Measurements from ENCODE around the gene KANK2. TPM values are rescaled to one million over a fixed set of nuclear protein-coding genes. Genes with fewer than 3 reads are reported as not detected.

KANK2 gene
- total RNA-seq, 1 donor from 2014 or later, result 383 TPM

DNA sequence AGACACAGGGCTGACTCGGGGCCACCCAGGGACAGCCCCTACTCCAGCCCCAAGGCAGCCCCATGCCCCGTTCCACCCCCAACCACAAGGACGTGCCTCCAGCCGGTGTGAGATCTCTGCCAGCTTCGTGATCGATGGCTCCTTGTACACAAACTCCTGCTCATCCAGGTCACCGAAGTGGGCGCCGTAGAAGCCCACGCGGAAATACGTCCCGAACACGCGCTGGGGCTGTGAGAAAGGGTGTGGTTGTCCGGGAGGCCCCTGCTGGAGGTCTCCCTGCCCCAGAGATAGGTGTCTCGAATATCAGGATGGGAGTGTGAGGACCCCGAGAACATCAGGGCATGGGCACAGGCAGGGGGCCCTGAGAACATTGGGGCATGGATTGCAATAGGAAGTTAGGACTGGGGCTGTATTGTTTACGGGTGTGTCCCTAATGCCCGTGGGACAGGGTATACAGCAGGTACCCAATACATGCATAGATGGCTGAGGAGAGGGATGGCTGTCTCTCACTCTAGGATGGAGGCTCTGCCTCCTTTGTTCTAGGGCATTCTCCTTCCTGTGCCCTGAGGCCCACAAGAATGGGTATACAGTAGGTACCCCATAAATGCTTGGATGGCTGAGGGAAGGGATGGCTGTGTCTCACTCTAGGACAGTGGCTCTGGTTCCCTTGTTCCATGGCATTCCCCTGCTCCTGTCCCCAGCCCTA is 5.3 kb upstream of the KANK2 start:
- DNase-seq (no peak), ATAC-seq (ENCODE audit: poor library complexity) (no peak)
- intact Hi-C loops (cut with DNase I), result no loop called here

DNA sequence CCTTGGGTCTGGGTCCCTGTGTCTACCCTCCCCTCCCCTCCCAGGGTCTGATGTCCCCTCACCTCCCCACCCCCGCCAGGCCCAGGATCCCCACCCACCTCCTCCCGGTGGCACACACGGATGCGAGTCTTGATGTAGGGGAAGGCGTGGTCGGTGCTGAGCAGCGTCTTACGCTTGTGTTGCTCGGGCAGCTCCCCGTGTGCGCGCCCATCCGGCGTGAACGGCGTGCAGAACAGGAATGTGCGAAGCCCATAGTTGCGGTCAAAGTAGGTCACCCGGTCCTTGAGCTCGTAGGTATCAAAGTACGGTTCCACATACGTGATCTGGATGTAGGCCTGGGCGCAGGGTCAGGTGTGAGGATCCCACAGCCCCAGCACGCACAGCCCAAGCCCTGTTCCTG is 4.4 kb upstream of the KANK2 start:
- ATAC-seq (ENCODE audit: poor library complexity), result no peak
- intact Hi-C loops (cut with DNase I), result no loop called here
- DNase-seq, result no peak

DNA sequence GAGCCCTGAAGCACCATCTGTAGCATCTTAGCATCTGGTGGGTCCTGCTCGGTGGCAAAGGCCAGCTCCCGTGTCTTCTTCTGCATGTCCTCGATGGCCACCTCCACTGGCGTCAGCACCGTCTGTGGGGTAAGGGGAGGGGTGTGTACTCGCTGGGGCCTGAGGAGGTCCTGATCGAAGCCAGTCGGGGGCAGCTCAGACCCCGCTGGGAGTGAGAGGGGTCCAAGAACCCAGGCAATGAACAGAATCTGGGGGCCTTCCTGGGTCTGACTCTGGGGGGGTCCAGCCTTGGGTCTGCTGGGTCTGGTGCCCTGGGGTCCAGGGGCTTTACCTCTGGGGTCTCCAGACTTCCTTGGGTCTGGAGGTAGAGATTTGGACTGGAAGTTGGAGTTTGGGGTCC is 3.6 kb upstream of the KANK2 start:
- DNase-seq (no peak), ATAC-seq (ENCODE audit: poor library complexity) (no peak)
- intact Hi-C loops (cut with DNase I), result no loop called here

DNA sequence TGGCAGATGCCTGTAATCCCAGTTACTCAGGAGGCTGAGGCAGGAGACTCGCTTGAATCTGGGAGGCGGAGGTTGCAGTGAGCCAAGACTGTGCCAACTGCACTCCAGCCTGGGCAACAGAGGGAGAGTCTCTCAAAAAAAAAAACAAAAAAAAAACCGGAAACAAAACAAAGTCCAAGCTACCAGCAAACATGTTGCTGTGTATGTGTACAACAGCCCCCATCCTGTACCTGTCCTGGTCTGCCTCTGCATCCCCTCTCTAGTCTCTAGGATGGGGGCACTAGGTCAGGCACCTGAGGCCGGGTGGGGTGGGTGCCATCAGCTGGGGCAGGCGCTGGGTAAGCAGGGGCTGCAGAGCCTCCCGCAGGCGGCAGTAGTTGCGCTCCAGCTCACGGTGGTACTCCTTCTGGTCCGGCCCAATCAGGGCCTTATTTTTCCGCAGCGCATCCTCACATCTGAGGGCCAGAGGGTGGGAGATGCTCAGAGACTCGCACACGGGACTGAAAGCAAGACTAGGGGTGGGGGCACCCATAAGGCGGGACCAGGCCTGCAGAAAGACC is 2.8 kb upstream of the KANK2 start:
- intact Hi-C loops (cut with DNase I), result no loop called here
- DNase-seq, result no peak

DNA sequence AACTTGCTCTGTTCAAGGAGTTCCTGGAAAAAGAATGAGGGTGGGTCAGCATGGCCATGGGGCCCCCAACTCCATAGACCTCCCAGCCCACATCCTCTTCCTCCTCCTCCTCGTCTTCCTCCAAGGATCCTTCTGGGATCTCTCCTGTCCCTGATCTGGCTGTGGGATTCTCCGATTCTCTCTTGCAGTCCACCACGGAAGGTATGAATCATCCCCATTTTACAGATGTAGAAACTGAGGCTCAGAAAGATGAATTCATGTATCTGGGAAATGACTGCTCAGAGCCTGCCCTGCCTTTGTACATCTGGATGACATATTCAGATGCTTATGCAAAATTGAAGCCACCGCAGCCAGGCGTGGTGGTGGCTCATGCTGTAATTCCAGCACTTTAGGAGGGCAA is 2.2 kb upstream of the KANK2 start:
- ATAC-seq (ENCODE audit: poor library complexity) (no peak), DNase-seq (no peak)
- intact Hi-C loops (cut with DNase I), result no loop called here

More for the DNA sequence above, 2.8 kb upstream of the KANK2 start:
- no peak for ATAC-seq (ENCODE audit: poor library complexity)

DNA sequence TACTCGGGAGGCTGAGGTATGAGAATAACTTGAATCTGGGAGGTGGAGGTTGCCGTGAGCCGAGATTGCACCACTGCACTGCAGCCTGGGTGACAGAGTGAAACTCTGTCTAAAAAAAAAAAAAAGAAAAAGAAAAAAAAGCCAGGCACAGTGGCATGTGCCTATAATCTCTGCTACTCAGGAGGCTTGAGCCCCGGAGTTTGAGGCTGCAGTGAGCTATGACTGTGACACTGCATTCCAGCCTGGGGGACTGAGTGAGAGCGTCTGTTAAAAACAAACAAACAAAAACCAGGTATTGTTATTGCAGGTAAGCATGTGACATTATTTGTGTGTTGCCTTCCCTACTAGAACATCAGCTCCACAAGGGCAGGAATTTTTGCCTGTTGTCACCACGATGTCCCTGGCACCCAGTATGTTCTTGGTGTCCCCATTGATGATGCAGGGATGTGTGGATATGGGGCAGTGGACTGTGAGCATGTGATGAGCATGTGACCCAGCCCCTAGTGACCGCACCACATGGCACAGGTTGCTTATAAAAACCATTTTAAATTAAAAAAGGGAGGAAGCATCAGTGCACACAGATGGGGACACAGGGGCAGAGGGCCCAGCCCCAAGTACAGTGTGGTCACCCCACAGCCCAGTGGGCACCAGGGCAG is 1.6 kb upstream of the KANK2 start:
- ATAC-seq (ENCODE audit: poor library complexity), result no peak
- intact Hi-C loops (cut with DNase I), result no loop called here
- no peak for DNase-seq

DNA sequence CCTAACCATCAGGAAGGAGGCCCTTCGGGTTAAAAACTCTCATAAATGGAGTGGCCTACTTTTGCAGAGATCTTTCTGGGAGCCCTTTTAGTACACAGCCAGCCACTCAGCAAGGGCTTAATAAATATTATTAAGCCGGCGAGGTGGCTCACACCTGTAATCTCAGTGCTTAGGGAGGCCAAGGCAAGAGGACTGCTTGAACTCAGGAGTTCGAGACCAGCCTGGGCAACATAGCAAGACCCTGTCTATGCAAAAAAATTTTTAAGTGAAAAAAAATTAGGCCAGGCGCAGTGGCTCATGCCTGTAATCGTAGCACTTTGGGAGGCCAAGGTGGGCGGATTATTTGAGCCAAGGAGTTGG is 810 bp upstream of the KANK2 start:
- intact Hi-C loops (cut with DNase I), result no loop called here
- DNase-seq, result no peak

DNA sequence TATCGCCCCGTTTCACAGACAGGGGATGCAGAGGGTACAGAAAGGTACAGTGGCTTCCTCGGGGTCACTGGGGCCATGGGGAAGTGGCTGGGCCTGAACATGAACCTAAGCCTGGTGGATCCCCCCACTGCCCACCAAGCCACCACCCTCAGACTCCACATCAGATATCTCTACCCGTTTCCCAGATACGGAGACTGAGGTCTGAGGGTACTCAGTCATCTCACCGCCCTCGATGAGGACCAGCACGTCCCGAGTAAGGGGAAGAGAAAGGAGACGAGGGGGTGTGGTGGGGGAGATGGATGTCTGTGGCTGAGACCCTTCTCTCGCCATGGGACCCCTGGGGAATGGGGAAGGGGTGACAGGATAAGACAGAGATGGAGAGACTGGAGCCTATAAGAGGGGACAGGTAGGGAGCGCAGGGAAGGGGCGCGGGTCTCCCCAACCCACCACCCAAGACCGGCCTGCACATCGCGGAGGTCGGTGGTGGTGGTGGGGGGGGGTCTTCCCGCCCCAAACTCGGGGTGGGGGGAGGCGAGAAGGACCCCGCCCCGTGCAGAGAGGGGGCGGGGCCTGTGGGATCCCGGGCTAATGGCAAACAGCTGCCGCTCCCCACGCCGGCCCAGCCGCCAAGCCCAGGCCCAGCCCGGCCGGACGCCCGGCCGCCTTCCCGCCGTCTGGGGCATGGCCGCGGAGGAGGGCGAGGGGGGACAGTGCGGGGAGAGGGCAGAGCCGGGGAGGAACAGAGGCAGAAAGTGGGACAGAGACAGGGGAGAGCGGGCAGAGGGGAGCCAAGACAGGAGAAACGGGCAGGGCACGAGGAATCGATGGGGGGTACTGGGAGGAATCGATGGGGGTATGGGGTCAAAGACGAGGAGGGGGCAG is 698 bp downstream of the KANK2 start:
- intact Hi-C loops (cut with DNase I), result no loop called here
- DNase-seq (peak; percentile 73), ATAC-seq (ENCODE audit: poor library complexity) (peak; percentile 45)

More for the DNA sequence above, 810 bp upstream of the KANK2 start:
- no peak for ATAC-seq (ENCODE audit: poor library complexity)

DNA sequence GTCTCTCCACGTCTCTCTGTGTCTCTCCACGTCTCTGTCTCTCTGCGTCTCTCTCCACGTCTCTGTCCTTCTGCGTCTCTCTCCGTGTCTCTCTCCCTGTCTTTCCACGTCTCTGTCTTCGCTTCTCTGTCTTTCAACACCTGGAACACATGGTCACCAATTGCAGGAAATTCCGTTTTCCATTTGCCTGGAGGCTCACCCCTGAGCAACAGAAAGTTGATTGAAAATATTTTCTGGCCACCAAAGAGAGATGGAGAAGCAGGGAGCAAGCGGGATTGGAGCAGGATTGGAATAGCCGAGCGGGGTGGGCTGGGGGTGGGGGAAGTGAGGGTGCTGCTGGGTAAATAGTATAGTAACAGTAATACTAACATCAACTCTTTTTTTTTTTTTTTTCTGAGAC is 1.7 kb downstream of the KANK2 start:
- DNase-seq (no peak), ATAC-seq (ENCODE audit: poor library complexity) (no peak)
- intact Hi-C loops (cut with DNase I), result no loop called here

DNA sequence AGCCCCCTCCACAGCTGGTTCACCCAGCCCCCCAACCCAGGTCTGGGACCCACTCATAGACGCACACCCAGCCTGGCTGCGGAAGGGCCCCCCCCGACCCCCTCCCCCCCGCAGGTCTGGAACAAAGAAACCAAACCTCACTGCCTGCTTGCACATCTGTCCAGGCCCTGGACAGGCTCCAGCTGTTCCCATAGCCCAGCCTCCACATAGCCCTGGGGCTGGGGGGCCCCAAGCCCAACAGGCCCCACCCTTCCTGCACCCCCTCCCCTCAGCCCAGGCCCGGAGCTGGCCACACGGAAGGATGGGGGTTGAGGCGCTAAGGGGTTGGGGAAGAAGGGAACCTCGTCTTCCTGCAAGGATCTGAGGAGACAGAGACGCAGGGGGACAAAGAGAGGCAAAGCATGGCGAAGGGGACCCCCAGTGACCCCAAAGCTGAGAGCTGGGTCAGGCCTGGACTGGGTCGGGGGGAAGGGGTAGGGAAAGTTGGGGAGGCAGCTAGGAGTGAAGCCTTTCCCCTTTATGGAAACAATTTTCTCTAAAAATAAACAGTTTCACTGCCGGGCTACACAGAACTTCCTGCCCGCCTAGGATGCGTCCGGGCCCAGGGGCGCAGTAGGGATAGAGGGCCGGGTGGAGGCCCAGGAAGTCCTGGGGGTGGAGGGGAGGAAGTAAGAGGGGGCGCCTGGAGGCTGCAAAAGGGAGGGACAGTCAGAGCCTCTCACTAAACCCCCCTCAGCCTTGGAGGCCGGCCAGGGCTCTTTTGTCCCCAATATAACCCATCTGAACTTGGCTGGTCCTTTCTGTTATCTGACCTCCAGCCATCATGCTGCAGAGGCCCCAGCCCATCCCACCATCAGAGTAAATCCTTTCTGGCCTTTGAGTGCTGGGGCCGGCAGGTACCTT is 2.4 kb downstream of the KANK2 start:
- DNase-seq, result peak; percentile 61
- intact Hi-C loops (cut with DNase I), result no loop called here
- ATAC-seq (ENCODE audit: poor library complexity), result no peak

DNA sequence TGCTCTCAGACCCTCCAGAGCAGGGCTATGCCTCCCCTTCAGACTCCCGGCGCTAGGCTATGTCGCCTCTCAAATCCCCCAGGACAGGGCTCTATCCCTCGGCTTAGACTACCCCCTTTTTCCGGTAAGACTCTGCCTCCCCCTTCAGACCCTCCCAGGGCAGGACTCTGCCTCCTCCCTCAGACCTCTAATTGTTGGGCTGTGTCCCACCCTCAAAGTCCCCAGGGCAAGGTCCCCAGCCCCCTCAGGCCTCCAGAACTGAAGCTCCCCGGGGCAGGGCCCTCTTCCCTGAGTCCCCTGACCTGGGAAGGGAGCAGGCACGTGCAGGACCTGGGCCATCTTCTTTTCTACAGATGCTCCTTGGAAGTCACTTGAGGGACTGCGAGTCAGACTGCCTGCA is 3.2 kb downstream of the KANK2 start:
- intact Hi-C loops (cut with DNase I), result no loop called here
- DNase-seq (no peak), ATAC-seq (ENCODE audit: poor library complexity) (no peak)

DNA sequence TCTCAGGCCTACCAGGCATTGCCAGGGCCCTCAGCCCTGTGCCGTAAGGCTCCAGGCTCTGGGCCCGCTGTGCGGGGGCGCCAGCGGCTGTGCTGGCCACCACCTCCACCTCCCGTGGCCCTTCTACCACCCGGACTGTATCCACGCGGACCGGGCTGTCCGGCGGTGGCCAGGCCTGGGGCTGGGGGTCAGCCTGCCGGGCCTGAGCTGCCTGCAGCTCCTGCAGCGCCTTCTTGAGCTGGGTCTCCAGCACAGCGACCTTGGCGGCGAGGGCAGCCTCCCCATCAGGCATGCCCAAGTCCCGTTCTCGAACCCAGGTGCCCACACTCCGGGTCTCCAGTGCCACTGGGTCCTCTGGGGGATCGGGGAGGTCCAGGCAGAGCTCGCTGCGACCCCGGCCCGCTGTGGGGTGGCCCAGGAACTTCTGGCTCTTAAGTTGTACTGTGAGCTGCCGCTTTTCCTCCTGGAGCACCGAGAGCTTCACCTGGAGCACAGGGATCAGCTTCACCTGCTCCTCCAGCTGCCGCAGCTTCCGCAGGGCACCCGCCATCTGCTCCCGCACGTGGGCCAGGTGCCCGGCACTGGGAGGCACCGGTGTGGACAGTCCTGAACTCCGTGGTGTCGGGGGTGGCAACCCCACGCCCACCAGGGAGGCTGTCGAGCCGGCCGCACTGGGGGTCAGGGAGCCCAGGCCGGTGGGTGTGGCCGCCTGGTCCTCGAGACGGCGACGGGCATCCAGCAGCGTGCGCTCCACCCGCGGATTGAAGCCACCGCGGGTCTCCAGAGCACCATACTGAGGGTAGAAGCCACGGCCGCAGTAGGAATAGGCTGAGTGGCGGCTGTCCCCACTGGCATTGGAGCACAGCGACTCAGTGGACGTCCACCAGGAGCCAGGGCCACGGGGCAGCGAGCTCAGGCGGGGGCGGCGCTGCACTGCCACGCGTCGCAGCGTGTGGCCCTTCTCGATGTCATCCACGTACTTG is 4.1 kb downstream of the KANK2 start:
- ATAC-seq (ENCODE audit: poor library complexity), result no peak
- intact Hi-C loops (cut with DNase I), result no loop called here
- DNase-seq, result no peak

DNA sequence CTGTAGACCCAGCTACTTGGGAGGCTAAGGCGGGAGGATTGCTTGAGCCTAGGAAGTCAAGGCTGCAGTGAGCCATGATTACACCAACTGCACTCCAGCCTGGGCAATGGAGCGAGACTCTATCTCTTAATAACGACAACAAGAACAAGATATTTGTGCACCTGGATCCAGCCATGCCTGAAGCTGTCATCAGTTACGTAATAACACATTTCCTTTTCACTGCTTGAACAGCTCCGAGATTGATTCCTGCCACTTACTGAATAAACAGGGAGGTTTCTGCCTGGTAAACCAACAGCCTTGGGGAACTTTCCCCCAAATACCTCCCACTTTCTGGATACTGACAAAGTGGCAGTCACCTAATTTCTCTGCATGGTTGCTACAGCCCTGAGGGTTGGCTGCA is 5.4 kb downstream of the KANK2 start:
- DNase-seq, result no peak
- intact Hi-C loops (cut with DNase I), result no loop called here
- ATAC-seq (ENCODE audit: poor library complexity), result no peak

DNA sequence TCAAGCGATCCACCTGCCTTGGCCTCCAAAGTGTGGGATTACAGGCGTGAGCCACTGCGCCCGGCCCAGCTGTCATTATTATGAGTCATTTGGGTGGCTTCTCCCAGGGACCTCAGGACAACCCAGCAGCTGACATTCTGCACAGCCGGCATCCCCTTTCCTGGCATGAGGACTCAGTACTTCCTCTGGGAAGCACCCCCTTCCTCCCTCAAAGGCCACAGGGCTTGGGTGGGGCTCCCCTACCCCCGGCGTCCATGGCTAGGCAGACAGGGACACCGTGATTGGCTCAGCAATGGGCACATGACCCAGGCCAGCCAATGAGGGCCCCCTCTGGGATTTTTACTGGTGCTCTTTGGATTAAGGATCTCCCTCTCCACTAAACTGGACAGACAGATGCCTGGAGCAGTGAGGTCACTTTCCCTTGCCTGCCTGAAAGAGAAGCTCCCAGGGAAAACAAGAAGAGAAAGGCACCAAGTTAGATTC is 6.0 kb downstream of the KANK2 start:
- ATAC-seq (ENCODE audit: poor library complexity), result peak; percentile 65
- peak; percentile 90 for DNase-seq
- intact Hi-C loops (cut with DNase I), result no loop called here

DNA sequence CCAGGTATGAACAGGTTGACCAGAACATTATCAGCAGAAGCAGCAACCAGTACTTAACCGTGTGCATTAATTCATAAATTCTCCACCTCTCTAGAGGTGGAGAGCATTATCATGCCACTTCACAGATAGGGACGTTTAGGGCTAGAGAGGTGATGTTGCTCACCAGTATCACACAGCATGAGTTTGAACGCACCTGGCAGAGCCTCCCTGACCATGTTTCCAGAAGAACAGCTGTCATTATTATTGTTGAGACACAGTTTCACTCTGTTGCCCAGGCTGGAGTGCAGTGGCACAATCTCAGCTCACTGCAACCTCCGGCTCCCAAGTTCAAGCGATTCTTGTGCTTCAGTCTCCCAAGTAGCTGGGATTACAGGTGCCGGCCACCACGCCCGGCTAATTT is 6.8 kb downstream of the KANK2 start:
- ATAC-seq (ENCODE audit: poor library complexity), result no peak
- DNase-seq, result no peak
- intact Hi-C loops (cut with DNase I), result no loop called here

DNA sequence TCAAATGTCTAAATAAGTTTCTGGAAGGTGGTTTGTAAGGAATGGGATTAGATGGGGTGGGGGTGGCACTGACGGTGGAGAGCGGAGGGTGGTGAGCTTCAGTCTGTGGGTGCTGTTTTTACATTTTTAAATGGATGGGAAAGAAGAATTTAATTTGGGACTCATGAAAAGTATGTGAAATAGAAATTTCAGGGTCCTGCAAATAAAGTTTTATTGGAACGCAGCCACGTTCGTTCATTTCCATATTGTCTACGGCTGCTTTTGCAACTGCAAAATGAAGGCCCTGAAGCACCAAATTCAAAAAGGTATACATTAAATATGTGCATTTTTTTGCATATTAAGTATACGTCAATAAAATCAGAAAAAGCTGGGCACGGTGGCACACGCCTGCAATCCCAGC is 9.9 kb downstream of the KANK2 start:
- ATAC-seq (ENCODE audit: poor library complexity) (no peak), DNase-seq (no peak)
- intact Hi-C loops (cut with DNase I), result no loop called here

DNA sequence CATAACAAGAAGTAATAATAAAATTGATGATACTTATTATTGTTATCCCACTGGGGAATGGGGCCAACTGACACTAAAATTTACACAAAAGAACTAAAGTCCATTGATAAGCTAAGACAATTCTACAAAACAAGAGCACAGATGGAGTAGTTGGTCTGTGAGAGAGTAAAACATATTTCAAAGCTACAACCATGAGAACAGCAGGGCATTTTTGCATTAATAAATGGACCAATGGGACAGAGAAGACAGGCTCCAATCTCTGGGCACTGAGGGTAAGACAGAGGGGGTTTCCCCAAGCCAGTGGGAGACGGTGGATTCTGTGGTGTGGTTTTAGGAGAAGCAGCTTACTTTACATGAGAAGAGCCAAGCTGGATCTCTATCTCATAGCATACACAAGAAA is 14.4 kb downstream of the KANK2 start:
- DNase-seq, result no peak
- intact Hi-C loops (cut with DNase I), result no loop called here
- no peak for ATAC-seq (ENCODE audit: poor library complexity)
